ENCODE measurements around the gene SLC44A5.

DNA sequence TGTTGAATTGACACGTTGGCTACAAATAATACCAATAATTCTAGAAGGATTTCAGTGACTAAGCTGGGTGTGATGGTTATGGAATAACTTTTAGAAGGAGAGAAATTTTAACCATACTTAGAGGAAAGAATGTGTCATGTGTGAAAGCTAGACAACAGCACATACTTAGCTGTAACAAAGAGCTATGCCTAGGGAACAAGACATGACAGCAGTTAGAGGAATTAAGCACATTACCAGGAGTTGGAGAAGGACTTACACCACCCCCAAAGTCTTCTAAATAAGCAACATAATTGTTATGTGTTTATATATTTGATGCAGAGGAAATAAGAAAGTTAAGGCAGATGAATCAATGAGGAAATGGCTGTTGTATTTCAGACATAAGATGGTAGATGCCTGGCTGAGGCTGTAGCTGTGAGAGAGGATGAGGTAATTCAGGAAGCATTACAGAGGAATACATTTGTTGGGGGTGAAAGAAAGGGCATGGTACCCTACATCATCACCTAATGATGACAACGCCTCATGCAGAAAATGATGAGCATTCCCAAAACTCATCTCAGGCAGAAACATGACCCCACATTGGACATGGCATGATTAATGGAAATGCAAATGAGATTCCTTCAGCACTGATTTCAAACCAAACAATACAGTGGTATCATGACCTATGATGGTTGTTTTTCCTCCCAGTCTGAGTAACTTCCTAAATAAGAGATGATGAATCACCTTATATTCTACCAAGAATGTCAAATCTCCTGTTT is 265.2 kb downstream of the SLC44A5 start:
- TF ChIP-seq NPAS2 (CRISPR knock-in tag; IDR thresholded peaks at IDR 0.05; ENCODE audit: borderline replicate concordance) (no peak), POLR2A (IDR thresholded peaks at IDR 0.05; ENCODE audit: low read length) (no peak), CBX2 (IDR thresholded peaks at IDR 0.05; ENCODE audit: borderline replicate concordance, low read depth) (no peak)
- TF ChIP-seq, protein P1, sequence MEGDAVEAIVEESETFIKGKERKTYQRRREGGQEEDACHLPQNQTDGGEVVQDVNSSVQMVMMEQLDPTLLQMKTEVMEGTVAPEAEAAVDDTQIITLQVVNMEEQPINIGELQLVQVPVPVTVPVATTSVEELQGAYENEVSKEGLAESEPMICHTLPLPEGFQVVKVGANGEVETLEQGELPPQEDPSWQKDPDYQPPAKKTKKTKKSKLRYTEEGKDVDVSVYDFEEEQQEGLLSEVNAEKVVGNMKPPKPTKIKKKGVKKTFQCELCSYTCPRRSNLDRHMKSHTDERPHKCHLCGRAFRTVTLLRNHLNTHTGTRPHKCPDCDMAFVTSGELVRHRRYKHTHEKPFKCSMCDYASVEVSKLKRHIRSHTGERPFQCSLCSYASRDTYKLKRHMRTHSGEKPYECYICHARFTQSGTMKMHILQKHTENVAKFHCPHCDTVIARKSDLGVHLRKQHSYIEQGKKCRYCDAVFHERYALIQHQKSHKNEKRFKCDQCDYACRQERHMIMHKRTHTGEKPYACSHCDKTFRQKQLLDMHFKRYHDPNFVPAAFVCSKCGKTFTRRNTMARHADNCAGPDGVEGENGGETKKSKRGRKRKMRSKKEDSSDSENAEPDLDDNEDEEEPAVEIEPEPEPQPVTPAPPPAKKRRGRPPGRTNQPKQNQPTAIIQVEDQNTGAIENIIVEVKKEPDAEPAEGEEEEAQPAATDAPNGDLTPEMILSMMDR (IDR thresholded peaks at IDR 0.05), result no peak
